Activated naive CD4-positive, alpha-beta T cell treated with anti-CD3 and anti-CD28 coated beads, Interleukin-2, amount 10 ng/mL, durations not matched to agents 7 days and 5 days (primary cell): ENCODE results near the gene CDH4.

ENCODE experiments used
- CTCF ChIA-PET: fragments of 350-600 bp; sonication (Branson Sonifier 250); formaldehyde crosslinking; loops from one replicate; lab custom pipeline; 2021; ENCODE audit warnings: antibody characterized with exemption; lab: Charles Lee
- DNase-seq: peaks from one replicate; pipeline ENCODE4 v3.0.0-alpha.2; 2020
- H3K27ac Mint-ChIP-seq: one replicate; pipeline ENCODE4 v1.8.0; 2021; ENCODE audit warnings: mild to moderate bottlenecking, moderate library complexity, mixed read lengths
- H3K27me3 Mint-ChIP-seq: one replicate; pipeline ENCODE4 v1.8.0; 2021; ENCODE audit warnings: mild to moderate bottlenecking, mixed read lengths
- H3K36me3 Mint-ChIP-seq: one replicate; pipeline ENCODE4 v1.8.0; 2021; ENCODE audit warnings: mixed read lengths
- H3K4me1 Mint-ChIP-seq: one replicate; pipeline ENCODE4 v1.8.0; 2021; ENCODE audit warnings: mixed read lengths
- H3K4me3 Mint-ChIP-seq: one replicate; pipeline ENCODE4 v1.8.0; 2021; ENCODE audit warnings: mild to moderate bottlenecking, moderate library complexity, mixed read lengths
- H3K9me3 Mint-ChIP-seq: one replicate; pipeline ENCODE4 v1.8.0; 2021; ENCODE audit warnings: mixed read lengths

CDH4 gene

GRCh38 chr20:61808447-61808846 lies 556.4 kb downstream of the CDH4 start:
- no peaks in the 10 kb centered on the region for H3K36me3 Mint-ChIP-seq
- CTCF ChIA-PET = no interaction called here
- no peak overlapping the region for H3K4me3 Mint-ChIP-seq
- H3K4me1 Mint-ChIP-seq = no peaks in the 10 kb centered on the region
- H3K27ac Mint-ChIP-seq = no peak overlapping the region
- no peak for DNase-seq
- H3K9me3 Mint-ChIP-seq = no peaks in the 10 kb centered on the region
- H3K27me3 Mint-ChIP-seq = peaks cover 15% of the 10 kb centered on the region

DNA sequence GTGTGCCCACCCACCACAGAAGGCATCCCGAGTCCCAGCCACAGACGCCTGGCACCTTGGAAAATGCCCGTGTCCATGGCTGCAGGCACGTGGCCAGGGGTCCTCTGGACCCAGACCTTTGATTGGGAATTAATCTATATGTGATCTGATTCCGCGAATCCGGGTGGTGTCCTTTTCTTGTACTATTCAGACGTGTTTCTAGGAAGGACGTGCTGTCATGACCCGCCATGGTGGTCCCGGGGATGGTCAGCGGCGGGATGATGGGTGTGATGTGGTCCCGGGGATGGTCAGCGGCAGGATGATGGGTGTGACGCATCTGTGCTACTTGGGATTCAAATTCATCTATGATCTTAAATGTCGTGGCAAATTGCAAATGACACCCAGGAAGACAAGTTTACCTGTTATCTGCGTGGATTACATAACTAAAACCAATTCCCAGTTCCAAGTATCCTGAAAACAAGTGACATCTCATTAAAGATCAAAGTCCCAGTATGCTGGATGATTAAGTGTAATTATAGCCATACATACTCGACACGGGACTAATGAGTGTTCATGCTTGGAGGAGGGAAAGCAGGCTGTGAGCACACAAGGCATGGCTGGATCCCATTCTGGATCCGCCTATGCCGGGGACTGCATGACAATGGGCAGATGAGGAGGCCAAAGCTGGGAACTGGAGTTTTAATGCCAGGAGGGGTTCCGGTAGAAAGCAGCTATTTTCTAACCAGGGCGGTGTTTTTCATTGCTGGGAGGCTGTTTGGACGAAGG lies 557.1 kb downstream of the CDH4 start:
- CTCF ChIA-PET = no interaction called here
- Mint-ChIP-seq H3K4me3 (no peak overlapping the region), H3K27ac (no peak overlapping the region), H3K27me3 (peaks cover 8% of the 10 kb centered on the region), H3K36me3 (no peaks in the 10 kb centered on the region), H3K4me1 (no peaks in the 10 kb centered on the region), H3K9me3 (no peaks in the 10 kb centered on the region)
- no peak for DNase-seq

- Mint-ChIP-seq H3K27me3 (no peaks in the 10 kb centered on the region), H3K27ac (no peak overlapping the region), H3K4me1 (no peaks in the 10 kb centered on the region), H3K9me3 (no peaks in the 10 kb centered on the region), H3K36me3 (no peaks in the 10 kb centered on the region), H3K4me3 (no peak overlapping the region)
- CTCF ChIA-PET = no interaction called here
- DNase-seq = no peak
Observed at GRCh38 chr20:61810066-61810737, 558.1 kb downstream of the CDH4 start.

GRCh38 chr20:61810738-61811135 lies 558.7 kb downstream of the CDH4 start:
- Mint-ChIP-seq H3K4me1 (no peaks in the 10 kb centered on the region), H3K36me3 (no peaks in the 10 kb centered on the region), H3K4me3 (no peak overlapping the region), H3K9me3 (no peaks in the 10 kb centered on the region), H3K27me3 (no peaks in the 10 kb centered on the region), H3K27ac (no peak overlapping the region)
- CTCF ChIA-PET = no interaction called here
- no peak for DNase-seq

GRCh38 chr20:61811166-61811565 lies 559.1 kb downstream of the CDH4 start:
- no peaks in the 10 kb centered on the region for H3K4me1 Mint-ChIP-seq
- H3K27me3 Mint-ChIP-seq = no peaks in the 10 kb centered on the region

GRCh38 chr20:61812121-61812844 lies 560.2 kb downstream of the CDH4 start:
- CTCF ChIA-PET = no interaction called here
- Mint-ChIP-seq H3K4me1 (no peaks in the 10 kb centered on the region), H3K36me3 (no peaks in the 10 kb centered on the region), H3K27me3 (no peaks in the 10 kb centered on the region), H3K27ac (no peak overlapping the region), H3K4me3 (no peak overlapping the region), H3K9me3 (no peaks in the 10 kb centered on the region)
- DNase-seq = no peak

More at GRCh38 chr20:61811166-61811565, 559.1 kb downstream of the CDH4 start:
- Mint-ChIP-seq H3K27ac (no peak overlapping the region), H3K36me3 (no peaks in the 10 kb centered on the region), H3K4me3 (no peak overlapping the region), H3K9me3 (no peaks in the 10 kb centered on the region)
- CTCF ChIA-PET = no interaction called here
- DNase-seq = no peak

- H3K27ac Mint-ChIP-seq = no peak overlapping the region
- H3K27me3 Mint-ChIP-seq = no peaks in the 10 kb centered on the region
- no peak overlapping the region for H3K4me3 Mint-ChIP-seq
- H3K36me3 Mint-ChIP-seq = no peaks in the 10 kb centered on the region
- CTCF ChIA-PET = no interaction called here
- H3K4me1 Mint-ChIP-seq = no peaks in the 10 kb centered on the region
- no peak for DNase-seq
- H3K9me3 Mint-ChIP-seq = no peaks in the 10 kb centered on the region
Observed at GRCh38 chr20:61812845-61813485, 560.9 kb downstream of the CDH4 start.

DNA sequence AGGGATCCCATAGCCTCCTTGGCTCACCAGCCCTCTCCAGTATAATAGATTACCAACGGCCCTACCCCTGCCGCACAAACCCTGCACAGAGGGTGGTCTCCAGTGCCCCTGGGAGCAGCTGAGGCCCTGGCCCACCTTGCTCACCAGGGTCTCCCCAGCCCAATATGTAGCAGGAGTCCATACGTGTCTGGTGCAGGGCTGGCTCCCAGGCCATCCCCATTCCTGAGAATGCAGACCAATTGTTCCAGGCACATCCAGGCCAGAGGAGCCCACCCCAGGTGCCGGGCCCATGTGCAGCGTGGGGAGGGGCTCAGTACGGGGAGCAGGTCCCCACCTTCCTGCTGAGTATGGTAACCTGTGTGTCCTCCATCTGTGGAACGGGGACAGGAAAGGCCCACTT lies 561.7 kb downstream of the CDH4 start:
- CTCF ChIA-PET = no interaction called here
- no peaks in the 10 kb centered on the region for H3K9me3 Mint-ChIP-seq
- no peaks in the 10 kb centered on the region for H3K36me3 Mint-ChIP-seq
- DNase-seq = no peak
- no peaks in the 10 kb centered on the region for H3K4me1 Mint-ChIP-seq
- no peaks in the 10 kb centered on the region for H3K27me3 Mint-ChIP-seq
- H3K4me3 Mint-ChIP-seq = no peak overlapping the region
- H3K27ac Mint-ChIP-seq = no peak overlapping the region

- CTCF ChIA-PET = no interaction called here
- no peaks in the 10 kb centered on the region for H3K36me3 Mint-ChIP-seq
- DNase-seq = no peak
- no peak overlapping the region for H3K4me3 Mint-ChIP-seq
- no peaks in the 10 kb centered on the region for H3K4me1 Mint-ChIP-seq
- no peaks in the 10 kb centered on the region for H3K27me3 Mint-ChIP-seq
- H3K9me3 Mint-ChIP-seq = no peaks in the 10 kb centered on the region
- H3K27ac Mint-ChIP-seq = no peak overlapping the region
Observed at GRCh38 chr20:61814244-61814643, 562.2 kb downstream of the CDH4 start.

DNA sequence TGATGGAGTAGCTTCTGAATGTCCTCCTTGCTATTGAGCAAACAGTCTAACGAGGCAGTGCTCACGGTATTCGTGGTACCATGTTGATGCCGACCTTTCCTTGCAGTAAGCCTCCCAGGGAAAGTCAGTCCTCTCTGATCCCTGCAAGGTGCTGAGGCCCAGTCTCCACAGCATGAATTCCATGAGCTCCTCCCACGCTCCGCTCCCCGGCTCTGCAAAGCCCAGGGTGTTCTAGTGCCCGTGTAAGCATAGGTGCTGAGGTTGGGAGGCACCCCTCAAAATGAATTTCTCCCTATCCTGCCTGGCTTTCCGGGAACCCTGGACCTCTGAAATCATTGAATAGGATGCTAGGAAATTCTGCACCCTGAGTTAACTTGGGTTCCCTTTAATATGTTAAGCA lies 562.7 kb downstream of the CDH4 start:
- H3K4me3 Mint-ChIP-seq = no peak overlapping the region
- no peak overlapping the region for H3K27ac Mint-ChIP-seq
- DNase-seq = no peak
- no peaks in the 10 kb centered on the region for H3K36me3 Mint-ChIP-seq
- no peaks in the 10 kb centered on the region for H3K27me3 Mint-ChIP-seq
- H3K9me3 Mint-ChIP-seq = no peaks in the 10 kb centered on the region
- H3K4me1 Mint-ChIP-seq = no peaks in the 10 kb centered on the region
- CTCF ChIA-PET = no interaction called here

DNA sequence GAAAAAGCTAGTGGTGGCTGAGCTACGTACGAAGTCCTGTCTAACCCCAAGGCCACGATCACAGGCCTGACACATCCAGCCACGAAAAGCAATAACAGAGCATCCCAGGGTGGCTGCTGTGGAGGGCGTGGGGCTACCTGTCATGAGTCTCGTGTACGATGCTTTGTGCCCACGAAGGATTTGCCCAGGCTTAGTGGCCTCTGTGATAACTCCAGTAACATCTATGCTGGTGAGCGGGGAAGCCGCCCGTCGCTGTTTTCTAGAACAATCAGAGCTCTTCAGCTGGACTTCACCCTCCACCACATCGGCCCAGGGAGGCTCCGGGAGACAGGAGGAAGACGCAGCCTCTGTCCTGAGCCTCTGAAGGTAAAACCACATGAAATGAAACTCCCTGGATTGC lies 563.1 kb downstream of the CDH4 start:
- no peaks in the 10 kb centered on the region for H3K9me3 Mint-ChIP-seq
- CTCF ChIA-PET = no interaction called here
- H3K36me3 Mint-ChIP-seq = no peaks in the 10 kb centered on the region
- no peak overlapping the region for H3K4me3 Mint-ChIP-seq
- H3K27me3 Mint-ChIP-seq = no peaks in the 10 kb centered on the region
- H3K27ac Mint-ChIP-seq = no peak overlapping the region
- no peak for DNase-seq
- H3K4me1 Mint-ChIP-seq = no peaks in the 10 kb centered on the region

- Mint-ChIP-seq H3K27ac (no peak overlapping the region), H3K9me3 (no peaks in the 10 kb centered on the region), H3K4me1 (no peaks in the 10 kb centered on the region), H3K27me3 (no peaks in the 10 kb centered on the region), H3K4me3 (no peak overlapping the region), H3K36me3 (no peaks in the 10 kb centered on the region)
- CTCF ChIA-PET = no interaction called here
- no peak for DNase-seq
Observed at GRCh38 chr20:61815678-61816077, 563.6 kb downstream of the CDH4 start.

GRCh38 chr20:61816606-61817460 lies 564.8 kb downstream of the CDH4 start:
- no peaks in the 10 kb centered on the region for H3K36me3 Mint-ChIP-seq
- CTCF ChIA-PET = no interaction called here
- no peak overlapping the region for H3K27ac Mint-ChIP-seq
- H3K4me3 Mint-ChIP-seq = no peak overlapping the region
- no peaks in the 10 kb centered on the region for H3K9me3 Mint-ChIP-seq
- no peaks in the 10 kb centered on the region for H3K4me1 Mint-ChIP-seq
- H3K27me3 Mint-ChIP-seq = no peaks in the 10 kb centered on the region
- DNase-seq = no peak

- H3K4me3 Mint-ChIP-seq = no peak overlapping the region
- no peaks in the 10 kb centered on the region for H3K9me3 Mint-ChIP-seq
- H3K36me3 Mint-ChIP-seq = no peaks in the 10 kb centered on the region
- H3K27me3 Mint-ChIP-seq = no peaks in the 10 kb centered on the region
- CTCF ChIA-PET = no interaction called here
- no peak overlapping the region for H3K27ac Mint-ChIP-seq
- no peak for DNase-seq
- no peaks in the 10 kb centered on the region for H3K4me1 Mint-ChIP-seq
Observed at GRCh38 chr20:61817575-61817974, 565.5 kb downstream of the CDH4 start.
